Sciatic nerve (tissue), 2 donors: Measurements from ENCODE around the gene LRRC41. TPM values are rescaled to one million over a fixed set of nuclear protein-coding genes. Genes with fewer than 3 reads are reported as not detected.
"Not testable (repeated sequence)": the region's sequence is repeated elsewhere in the genome, so short reads cannot be mapped to it uniquely, and the experiment has no call there.

Source experiments
- ATAC-seq: fragments of 200-7000 bp; cut with Tn5 transposase; one replicate; pipeline ENCODE4 v1.9.1; 2020; ENCODE audit warnings: mild to moderate bottlenecking, moderate library complexity
- DNase-seq: peaks from one replicate; pipeline ENCODE4 v3.0.0-alpha.2; 2020; ENCODE audit warnings: low spot score
- intact Hi-C: fragments of 100-400 bp; cut with DNase I; formaldehyde crosslinking; loops from one replicate; pipeline ENCODE4 v1.14.2; 2022
- total RNA-seq: library from RNA; stranded (reverse); fragmentation: NEBNext Ultra II Directional; extraction: Animal tissue kit (Norgen Biotek cat#: 25700); gene quantifications from one replicate; pipeline ENCODE4 v1.2.1, GENCODE V29; 2021
- donor health status: DM: no; HTN: no; CAD: no.
- donor health status: DM: no; HTN: no; CAD: no.

The LRRC41 gene
- total RNA-seq, 1 donor from 2014 or later: 47.7 TPM

- intact Hi-C loops, ATAC-seq, DNase-seq: not testable (repeated sequence)
Measured at GRCh38 chr1:46328182-46328581, 24.8 kb upstream of the LRRC41 start.

DNA sequence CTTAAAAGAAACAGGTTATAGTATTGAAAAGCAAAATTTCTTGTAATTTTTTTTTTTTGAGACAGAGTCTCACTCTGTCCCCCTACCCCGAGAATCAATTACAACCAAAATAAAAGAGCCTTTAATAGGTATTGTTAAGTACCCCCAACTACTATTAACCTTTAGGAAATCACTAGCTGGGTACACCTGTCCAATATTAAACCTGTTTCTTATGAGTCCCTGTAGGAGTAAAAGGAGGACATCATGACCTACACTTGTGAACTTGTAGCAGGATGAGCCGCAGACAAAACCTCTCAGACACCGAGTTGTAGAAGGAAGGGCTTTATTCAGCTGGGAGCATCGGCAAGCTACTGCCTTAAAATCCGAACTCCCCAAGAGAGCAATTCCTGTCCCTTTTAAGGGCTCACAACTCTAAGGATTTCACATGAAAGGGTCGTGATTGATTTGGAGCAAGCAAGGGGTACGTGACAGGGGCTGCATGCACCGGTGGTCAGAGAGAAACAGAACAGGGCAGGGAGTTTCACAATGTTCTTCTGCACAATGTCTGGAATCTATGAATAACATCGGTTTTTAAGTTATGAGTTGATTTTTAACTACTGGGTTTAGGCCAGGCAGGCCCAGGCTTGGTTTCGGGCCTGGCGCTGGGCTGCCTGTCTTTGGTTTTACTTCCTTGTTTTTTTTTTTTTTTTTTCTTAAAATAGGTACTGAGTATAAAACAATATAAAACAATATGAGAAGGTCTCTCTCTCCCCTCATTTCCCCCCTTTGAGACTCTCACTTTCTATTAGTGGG lies 22.1 kb upstream of the LRRC41 start:
- DNase-seq, intact Hi-C loops, ATAC-seq: not testable (repeated sequence)

GRCh38 chr1:46322191-46322590 lies 18.8 kb upstream of the LRRC41 start:
- DNase-seq, intact Hi-C loops, ATAC-seq: not testable (repeated sequence)

DNA sequence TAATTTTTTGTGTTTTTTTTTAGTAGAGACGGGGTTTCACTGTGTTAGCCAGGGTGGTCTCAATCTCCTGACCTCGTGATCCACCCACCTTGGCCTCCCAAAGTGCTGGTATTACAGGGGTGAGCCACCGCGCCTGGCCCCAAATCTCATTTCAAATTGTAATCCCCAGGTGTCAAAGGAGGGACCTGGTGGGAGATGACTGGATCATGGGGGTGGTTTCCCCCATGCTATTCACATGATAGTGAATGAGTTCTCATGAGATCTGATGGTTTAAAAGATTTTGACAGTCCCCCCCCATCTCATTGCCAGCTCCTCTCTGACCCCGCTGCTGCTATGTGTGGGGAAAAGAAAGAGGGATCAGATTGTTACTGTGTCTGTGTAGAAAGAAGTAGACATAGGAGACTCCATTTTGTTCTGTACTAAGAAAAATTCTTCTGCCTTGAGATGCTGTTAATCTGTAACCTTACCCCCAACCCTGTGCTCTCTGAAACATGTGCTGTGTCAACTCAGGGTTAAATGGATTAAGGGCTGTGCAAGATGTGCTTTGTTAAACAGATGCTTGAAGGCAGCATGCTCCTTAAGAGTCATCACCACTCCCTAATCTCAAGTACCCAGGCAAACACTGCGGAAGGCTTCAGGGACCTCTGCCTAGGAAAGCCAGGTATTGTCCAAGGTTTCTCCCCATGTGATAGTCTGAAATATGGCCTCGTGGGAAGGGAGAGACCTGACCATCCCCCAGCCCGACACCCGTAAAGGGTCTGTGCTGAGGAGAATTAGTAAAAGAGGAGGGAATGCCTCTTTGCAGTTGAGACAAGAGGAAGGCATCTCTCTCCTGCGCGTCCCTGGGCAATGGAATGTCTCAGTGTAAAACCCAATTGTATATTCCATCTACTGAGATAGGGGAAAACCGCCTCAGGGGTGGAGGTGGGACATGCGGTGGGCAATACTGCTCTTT lies 16.8 kb upstream of the LRRC41 start:
- intact Hi-C loops, DNase-seq, ATAC-seq: not testable (repeated sequence)

DNA sequence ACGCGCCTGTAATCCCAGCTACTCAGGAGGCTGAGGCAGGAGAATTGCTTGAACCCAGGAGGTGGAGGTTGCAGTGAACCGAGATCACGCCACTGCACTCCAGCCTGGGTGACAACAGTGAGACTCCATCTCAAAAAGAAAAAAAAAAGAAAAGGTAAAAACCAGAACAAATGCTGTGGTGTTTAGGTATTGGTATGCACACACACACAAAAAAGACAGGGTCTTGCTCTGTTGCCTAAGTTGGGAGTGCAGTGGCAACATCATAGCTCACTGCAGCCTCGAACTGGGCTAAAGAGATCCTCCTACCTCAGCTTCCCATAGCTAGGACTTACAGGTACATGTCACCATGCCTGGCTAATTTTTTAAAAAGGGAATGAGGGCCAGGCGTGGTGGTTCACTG lies 15.9 kb upstream of the LRRC41 start:
- ATAC-seq, intact Hi-C loops, DNase-seq: not testable (repeated sequence)

DNA sequence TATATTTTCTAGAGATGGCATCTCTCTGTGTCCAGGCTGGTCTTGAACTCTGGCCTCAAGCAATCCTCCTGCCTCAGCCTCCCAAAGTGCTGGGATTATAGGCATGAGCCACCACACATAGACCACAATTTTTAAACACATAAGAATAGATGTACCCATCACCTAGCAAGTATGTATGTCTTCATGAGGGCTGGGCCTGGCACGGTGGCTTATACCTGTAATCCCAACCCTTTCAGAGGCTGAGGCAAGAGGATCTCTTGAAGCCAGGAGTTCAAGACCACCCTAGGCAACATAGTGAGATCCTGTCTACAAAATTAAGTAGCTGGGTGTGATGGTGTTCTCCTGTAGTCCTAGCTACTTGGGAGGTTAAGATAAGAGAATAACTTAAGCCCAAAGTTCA lies 13.9 kb upstream of the LRRC41 start:
- DNase-seq (no peak), ATAC-seq (no peak)
- intact Hi-C loops: no loop called here

DNA sequence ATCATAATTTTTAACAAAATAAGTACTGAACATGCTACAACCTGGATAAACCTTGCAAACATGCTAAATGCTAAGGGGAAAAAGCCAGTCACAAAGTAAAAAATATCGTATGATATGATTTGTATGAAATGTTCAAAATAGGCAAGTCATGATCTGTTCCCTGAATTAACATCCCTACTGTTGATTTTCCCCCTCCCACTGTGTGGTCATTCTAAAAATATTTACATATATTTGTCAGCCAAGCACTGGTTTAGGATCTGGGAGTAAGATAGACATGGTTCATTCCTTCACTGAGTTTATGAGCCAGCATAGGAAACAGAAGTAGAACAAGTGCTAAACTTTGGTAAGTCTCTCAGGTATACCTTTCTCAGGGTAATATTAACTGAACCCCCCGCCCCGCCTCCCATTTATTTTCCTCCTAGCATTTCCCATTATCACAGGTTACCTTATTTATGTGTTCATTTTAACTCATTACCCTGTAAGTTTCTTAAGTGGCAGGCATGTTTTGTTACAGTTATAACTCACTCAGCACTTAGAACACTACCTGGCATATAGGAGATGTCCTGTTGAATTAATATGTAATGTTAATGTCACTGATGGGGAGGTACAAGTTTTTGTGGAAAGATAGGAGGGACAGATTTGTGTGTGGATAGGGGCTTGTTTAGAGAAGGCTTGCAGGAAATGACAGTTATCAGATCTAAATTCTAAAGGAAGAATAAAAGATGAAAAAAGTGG lies 12.4 kb upstream of the LRRC41 start:
- intact Hi-C loops: no loop called here
- ATAC-seq (no peak), DNase-seq (no peak)

- no peak for ATAC-seq
- DNase-seq: no peak
- intact Hi-C loops: no loop called here
Measured at GRCh38 chr1:46310321-46310720, 6.9 kb upstream of the LRRC41 start.

GRCh38 chr1:46309401-46310159 lies 6.2 kb upstream of the LRRC41 start:
- ATAC-seq: no peak
- intact Hi-C loops: no loop called here
- no peak for DNase-seq

DNA sequence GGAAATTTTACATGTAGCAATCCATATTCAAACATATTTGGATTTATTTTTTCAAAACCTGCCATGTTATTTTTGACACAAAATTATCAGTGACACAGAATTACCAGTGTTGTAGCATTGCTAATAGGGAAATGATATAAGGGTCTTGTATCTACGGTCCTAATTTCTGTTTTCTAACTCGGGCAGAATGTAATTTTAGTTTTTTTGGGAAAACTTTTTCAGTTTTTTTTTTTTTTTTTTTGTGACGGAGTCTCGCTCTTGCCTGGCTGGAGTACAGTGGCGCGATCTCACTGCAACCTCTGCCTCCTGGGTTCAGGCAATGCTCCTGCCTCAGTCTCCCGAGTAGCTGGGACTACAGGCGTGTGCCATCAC lies 2.7 kb upstream of the LRRC41 start:
- DNase-seq: no peak
- intact Hi-C loops: no loop called here
- ATAC-seq: no peak

GRCh38 chr1:46303872-46304326 lies 483 bp upstream of the LRRC41 start:
- intact Hi-C loops: no loop called here
- ATAC-seq: no peak
- DNase-seq: no peak

DNA sequence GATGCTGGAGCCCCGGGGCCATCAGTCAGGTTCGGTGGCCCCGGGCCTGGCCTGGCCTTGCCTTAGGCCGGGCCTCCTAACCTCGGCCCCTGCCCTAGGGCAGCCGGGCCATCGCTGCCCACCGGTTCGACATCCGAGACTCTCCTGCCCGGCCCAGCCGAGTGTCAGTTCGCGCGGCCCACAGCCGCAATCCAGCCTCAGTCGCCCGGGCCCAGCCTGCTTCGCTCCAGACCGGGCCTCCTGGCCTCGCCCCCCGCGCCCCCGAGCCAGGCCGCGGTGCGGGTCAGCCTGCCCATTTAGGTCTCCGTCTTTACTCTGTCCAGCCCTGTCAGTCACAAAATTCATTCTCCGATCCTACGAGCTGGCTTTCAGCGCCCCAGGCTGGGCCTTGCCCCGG lies 777 bp downstream of the LRRC41 start:
- DNase-seq (peak; percentile 68), ATAC-seq (peak; percentile 8)
- intact Hi-C loops: no loop called here

GRCh38 chr1:46301808-46302640 lies 1.4 kb downstream of the LRRC41 start:
- intact Hi-C loops: no loop called here
- ATAC-seq: peak; percentile 16
- DNase-seq: peak; percentile 77

DNA sequence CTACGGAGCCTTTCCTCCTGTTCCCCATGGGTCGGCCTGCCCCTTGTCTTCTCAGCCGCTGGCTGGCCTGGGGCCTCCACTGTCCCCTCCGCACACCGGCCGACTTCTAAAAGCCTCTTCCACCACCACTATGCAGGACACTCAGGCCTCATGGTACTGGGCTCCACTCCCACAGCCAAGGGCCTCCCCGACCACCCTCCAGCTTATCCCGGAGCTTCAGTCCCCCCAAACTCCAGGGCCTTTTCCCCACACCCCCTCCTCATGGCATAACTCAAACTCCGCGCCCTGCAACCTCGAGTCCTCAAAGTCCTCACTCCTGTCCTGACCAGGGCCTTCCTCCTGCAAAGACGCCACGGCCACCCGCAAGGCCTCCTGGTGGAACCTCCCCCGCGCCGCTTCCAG lies 2.0 kb downstream of the LRRC41 start:
- intact Hi-C loops: no loop called here
- ATAC-seq: no peak

GRCh38 chr1:46300673-46301405 lies 2.6 kb downstream of the LRRC41 start:
- ATAC-seq (no peak), DNase-seq (no peak)
- intact Hi-C loops: no loop called here

More for the DNA sequence above, 2.0 kb downstream of the LRRC41 start:
- DNase-seq: no peak

DNA sequence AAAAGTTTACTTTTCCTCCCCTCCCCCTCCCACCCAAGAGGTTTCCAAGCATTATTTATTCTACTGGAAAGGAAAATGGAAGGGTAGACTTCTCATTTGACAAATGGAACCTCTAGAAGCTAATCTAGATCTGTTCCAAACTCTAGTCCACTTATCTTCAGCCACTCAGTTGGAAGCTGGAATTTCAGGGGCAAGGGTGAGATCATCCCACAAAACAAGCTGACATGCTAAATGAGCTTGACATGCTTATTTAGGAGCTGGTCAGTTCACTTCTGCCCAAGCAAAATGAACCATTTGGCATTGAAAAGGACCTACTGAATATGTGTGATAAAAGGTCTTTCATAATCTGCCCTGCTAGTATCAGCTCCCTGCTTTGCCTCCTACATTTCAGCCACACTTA lies 5.0 kb downstream of the LRRC41 start:
- ATAC-seq: no peak
- intact Hi-C loops: no loop called here
- no peak for DNase-seq

GRCh38 chr1:46295306-46295705 lies 8.1 kb downstream of the LRRC41 start:
- DNase-seq (no peak), ATAC-seq (no peak)
- intact Hi-C loops: no loop called here
